ENCODE data around the gene RPL3. TPM values are rescaled to one million over a fixed set of nuclear protein-coding genes. Genes with fewer than 3 reads are reported as not detected.

RPL3 gene
- total RNA-seq, 4 donors from 2014 or later: 909 to 2,069 (median 1,420) TPM

- Histone ChIP-seq H3K27ac (no peak overlapping the region), H3K9me3 (no peaks in the 10 kb centered on the region), H3K4me3 (no peak overlapping the region), H3K4me1 (peaks cover 6 to 39% (median 20%) of the 10 kb centered on the region in 4 donors), H3K27me3 (no peaks in the 10 kb centered on the region), H3K36me3 (no peaks in the 10 kb centered on the region)
- TF ChIP-seq EP300 (IDR thresholded peaks at IDR 0.05; ENCODE audit: low read depth) (no peak), POLR2AphosphoS5 (IDR thresholded peaks at IDR 0.05) (no peak), CTCF (IDR thresholded peaks at IDR 0.05) (no peak), POLR2A (IDR thresholded peaks at IDR 0.05) (no peak)
- intact Hi-C loops (cut with DNase I; ENCODE audit: low total_unique reads): no loop called here
- WGBS, 2 donors (ENCODE audit: low coverage in 1 of 2): 75 to 79% methylated on average over 2 to 15 of the region's 15 CpGs
- no peak for DNase-seq
- in situ Hi-C loops (cut with MboI; ENCODE audit: low pct_ligation_motif_present in 1 of 4, low pct_unique_long_range_greater_than_20kb in 1 of 4, low sequenced_read_pairs in 3 of 4): no loop called here
Observed at GRCh38 chr22:39293766-39294368, 25.6 kb downstream of the RPL3 start.

- intact Hi-C loops (cut with DNase I; ENCODE audit: low total_unique reads): no loop called here
- in situ Hi-C loops (cut with MboI; ENCODE audit: low pct_ligation_motif_present in 1 of 4, low pct_unique_long_range_greater_than_20kb in 1 of 4, low sequenced_read_pairs in 3 of 4): no loop called here
- 20 to 33% methylated on average over 6 to 12 of the region's 12 CpGs for WGBS, 2 donors (ENCODE audit: low coverage in 1 of 2)
Observed at GRCh38 chr22:39292561-39293074, 26.8 kb downstream of the RPL3 start.

GRCh38 chr22:39292031-39292462, 27.4 kb downstream of the RPL3 start:
- H3K4me1 ChIP-seq: peaks cover 0 to 25% (median 11%) of the 10 kb centered on the region in 4 donors
- no peak for DNase-seq
- in situ Hi-C loops (cut with MboI; ENCODE audit: low pct_ligation_motif_present in 1 of 4, low pct_unique_long_range_greater_than_20kb in 1 of 4, low sequenced_read_pairs in 3 of 4) (no loop called here), intact Hi-C loops (cut with DNase I; ENCODE audit: low total_unique reads) (no loop called here)
- TF ChIP-seq EP300 (IDR thresholded peaks at IDR 0.05; ENCODE audit: low read depth) (no peak), POLR2AphosphoS5 (IDR thresholded peaks at IDR 0.05) (no peak), POLR2A (IDR thresholded peaks at IDR 0.05) (no peak), CTCF (IDR thresholded peaks at IDR 0.05) (no peak)
- WGBS, 2 donors (ENCODE audit: low coverage in 1 of 2): 60% methylated on average over 18 of the region's 19 CpGs; no CpG with 5 or more reads in 1 of the 2 donors
- no peak overlapping the region for H3K4me3 ChIP-seq
- H3K36me3 ChIP-seq: no peaks in the 10 kb centered on the region
- peak overlapping the region; percentile 45 to 57 (median 50) for H3K27ac ChIP-seq
- no peaks in the 10 kb centered on the region for H3K9me3 ChIP-seq
- no peaks in the 10 kb centered on the region for H3K27me3 ChIP-seq

More at GRCh38 chr22:39292561-39293074, 26.8 kb downstream of the RPL3 start:
- H3K36me3 ChIP-seq: no peaks in the 10 kb centered on the region
- TF ChIP-seq EP300 (IDR thresholded peaks at IDR 0.05; ENCODE audit: low read depth) (no peak), POLR2A (IDR thresholded peaks at IDR 0.05) (peak; percentile 38), CTCF (IDR thresholded peaks at IDR 0.05) (no peak), POLR2AphosphoS5 (IDR thresholded peaks at IDR 0.05) (no peak)
- peak overlapping the region; percentile 45 to 57 (median 50) for H3K27ac ChIP-seq
- H3K9me3 ChIP-seq: no peaks in the 10 kb centered on the region
- H3K4me1 ChIP-seq: peaks cover 0 to 31% (median 17%) of the 10 kb centered on the region in 4 donors
- no peak overlapping the region for H3K4me3 ChIP-seq
- DNase-seq: peak; percentile 80
- H3K27me3 ChIP-seq: no peaks in the 10 kb centered on the region

DNA sequence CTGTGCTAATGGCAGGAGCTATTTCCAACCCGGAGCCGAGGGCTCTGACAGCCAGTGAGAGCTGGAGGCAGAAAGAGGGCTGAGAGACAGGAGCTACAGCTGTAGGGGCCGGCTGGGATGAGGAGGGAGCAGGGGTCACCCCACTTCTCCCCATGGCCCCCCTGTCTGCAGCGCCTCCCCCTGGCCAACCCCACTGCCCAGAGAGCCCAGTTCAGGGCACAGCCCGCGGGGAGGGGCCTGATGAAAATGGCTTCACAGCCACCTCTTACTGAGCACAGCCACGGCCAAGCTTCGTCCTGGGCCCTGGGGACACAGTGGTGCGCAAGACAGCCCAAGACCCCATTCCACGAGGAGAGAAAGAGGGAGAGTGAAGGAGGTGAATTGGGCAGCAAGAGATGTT, 27.9 kb downstream of the RPL3 start:
- no peaks in the 10 kb centered on the region for H3K9me3 ChIP-seq
- H3K27ac ChIP-seq: peak overlapping the region in 3 of 4 donors; percentile 12 to 57 (median 50)
- TF ChIP-seq POLR2AphosphoS5 (IDR thresholded peaks at IDR 0.05) (no peak), CTCF (IDR thresholded peaks at IDR 0.05) (no peak), EP300 (IDR thresholded peaks at IDR 0.05; ENCODE audit: low read depth) (no peak), POLR2A (IDR thresholded peaks at IDR 0.05) (no peak)
- no peaks in the 10 kb centered on the region for H3K27me3 ChIP-seq
- intact Hi-C loops (cut with DNase I; ENCODE audit: low total_unique reads) (no loop called here), in situ Hi-C loops (cut with MboI; ENCODE audit: low pct_ligation_motif_present in 1 of 4, low pct_unique_long_range_greater_than_20kb in 1 of 4, low sequenced_read_pairs in 3 of 4) (no loop called here)
- DNase-seq: no peak
- H3K4me1 ChIP-seq: peaks cover 0 to 21% (median 8%) of the 10 kb centered on the region in 4 donors
- H3K36me3 ChIP-seq: no peaks in the 10 kb centered on the region
- WGBS, 2 donors (ENCODE audit: low coverage in 1 of 2): 94% methylated on average over 10 of the region's 10 CpGs; no CpG with 5 or more reads in 1 of the 2 donors
- H3K4me3 ChIP-seq: no peak overlapping the region

All from transverse colon (tissue), 4 donors.